Activated naive CD4-positive, alpha-beta T cell treated with anti-CD3 and anti-CD28 coated beads, Interleukin-2, amount 10 ng/mL, durations not matched to agents 5 hours and 36 hours (primary cell): ENCODE data around the gene OR7D2. TPM values are rescaled to one million over a fixed set of nuclear protein-coding genes. Genes with fewer than 3 reads are reported as not detected.

Experiments
- total RNA-seq, 2 experiments: library from RNA; stranded (reverse); gene quantifications; one replicate each; pipeline ENCODE4 v1.2.3, GENCODE V29; 2021

Gene OR7D2
- total RNA-seq, result under 1 TPM in 1 of 2 experiments, not detected in 1; 0.07 TPM

GRCh38 chr19:9178901-9179300 lies at the start of gene OR7D2:
OR7D2 (plus strand) TSS chr19:9178979; CDS start chr19:9185782, 6,803 bp downstream.

GRCh38 chr19:9140159-9140874 lies 38.5 kb upstream of the OR7D2 start, which contains the start of gene ZNF317:
ZNF317 (plus strand) TSS chr19:9140397; CDS start chr19:9156017, 15,620 bp downstream.

GRCh38 chr19:9219489-9219888 lies 40.7 kb downstream of the OR7D2 start, which contains the start of gene OR7D4:
OR7D4 (minus strand) TSS chr19:9219589; CDS start chr19:9214837, 4,752 bp downstream.

Other genes starting within 250 kb of the OR7D2 start
- gene MUC16, start 168.6 kb upstream of the OR7D2 start, total RNA-seq, result not detected
- not detected for gene OR1M1, start 91.9 kb upstream of the OR7D2 start, total RNA-seq
- not detected for gene OR7G2, start 71.5 kb upstream of the OR7D2 start, total RNA-seq
- gene OR7G1, start 63.2 kb upstream of the OR7D2 start, total RNA-seq, result not detected
- gene OR7G3, start 52.0 kb upstream of the OR7D2 start, total RNA-seq, result not detected
- 10 to 100 TPM; 38.2 to 41.1 TPM for gene ZNF317, start 38.6 kb upstream of the OR7D2 start, total RNA-seq
- not detected for gene OR7D4, start 40.6 kb downstream of the OR7D2 start, total RNA-seq
- not detected for gene OR7E24, start 72.0 kb downstream of the OR7D2 start, total RNA-seq
- gene ZNF699, start 130.9 kb downstream of the OR7D2 start, total RNA-seq, result 10 to 100 TPM in 1 of 2 experiments, 1 to 10 TPM in 1; 9.4 to 10.1 TPM
- gene ZNF559, start 145.2 kb downstream of the OR7D2 start, total RNA-seq, result 10 to 100 TPM; 15.3 to 20.1 TPM
- gene ZNF177, start 184.0 kb downstream of the OR7D2 start, total RNA-seq, result under 1 TPM; 0.45 to 0.75 TPM